ENCODE data around the gene CPNE1. TPM values are rescaled to one million over a fixed set of nuclear protein-coding genes. Genes with fewer than 3 reads are reported as not detected.

CPNE1 gene
- total RNA-seq, 1 experiment from 2014 or later: 505 TPM

GRCh38 chr20:35699957-35700624 lies 35.4 kb upstream of the CPNE1 start:
- no peak for TF ChIP-seq CTCF (IDR thresholded peaks at IDR 0.05; ENCODE audit: unreplicated experiment)
- H3K27me3 Mint-ChIP-seq (ENCODE audit: unreplicated experiment): no peaks in the 10 kb centered on the region
- no peaks in the 10 kb centered on the region for H3K9me3 Mint-ChIP-seq (ENCODE audit: low read depth, unreplicated experiment)
- peak overlapping the region; percentile 90 for H3K4me3 Mint-ChIP-seq (ENCODE audit: low read depth, unreplicated experiment)
- peak overlapping the region; percentile 87 for H3K27ac Mint-ChIP-seq (ENCODE audit: unreplicated experiment)
- DNase-seq: no peak
- CTCF ChIA-PET: no interaction called here
- peaks cover 68% of the 10 kb centered on the region for H3K36me3 Mint-ChIP-seq (ENCODE audit: insufficient read depth, unreplicated experiment)
- intact Hi-C loops (cut with micrococcal nuclease; ENCODE audit: unreplicated experiment): loop anchor here (5.0 kb wide), 1 partner anchor 188 kb away; no protein-coding TSS in a partner anchor
- BruUV-seq (replicated peaks): no TSS peak
- peaks cover 24% of the 10 kb centered on the region for H3K4me1 Mint-ChIP-seq (ENCODE audit: low read depth, unreplicated experiment)

- peak; percentile 91 for DNase-seq
- H3K4me3 Mint-ChIP-seq (ENCODE audit: low read depth, unreplicated experiment): peak within 1 kb of the TSS; percentile 90
- H3K4me1 Mint-ChIP-seq (ENCODE audit: low read depth, unreplicated experiment): peaks cover 24% of the 10 kb centered on the region
- BruUV-seq (replicated peaks): TSS peak; percentile 80
- CTCF ChIA-PET: interaction anchor here (0.6 to 1.0 kb wide), 5 partner anchors 13 to 245 kb away, joined by 3 read pairs; partner anchors contain the start of gene RBM39
- H3K9me3 Mint-ChIP-seq (ENCODE audit: low read depth, unreplicated experiment): no peaks in the 10 kb centered on the region
- H3K27ac Mint-ChIP-seq (ENCODE audit: unreplicated experiment): peak within 1 kb of the TSS; percentile 87
- no peak for TF ChIP-seq CTCF (IDR thresholded peaks at IDR 0.05; ENCODE audit: unreplicated experiment)
- intact Hi-C loops (cut with micrococcal nuclease; ENCODE audit: unreplicated experiment): loop anchor here (5.0 kb wide), 1 partner anchor 187 kb away; no protein-coding TSS in a partner anchor
- no peaks in the 10 kb centered on the region for H3K27me3 Mint-ChIP-seq (ENCODE audit: unreplicated experiment)
- H3K36me3 Mint-ChIP-seq (ENCODE audit: insufficient read depth, unreplicated experiment): peaks cover 60% of the 10 kb centered on the region
Observed at GRCh38 chr20:35699127-35699956, 34.6 kb upstream of the CPNE1 start, which contains the start of the genes NFS1 and ROMO1. Gene NFS1, minus strand, starts transcription at chr20:35699352. Its CDS starts 64 bp downstream, at chr20:35699288. Gene ROMO1, plus strand, starts transcription at chr20:35699405. Its CDS starts 228 bp downstream, at chr20:35699633.

GRCh38 chr20:35698298-35699126 lies 33.8 kb upstream of the CPNE1 start:
- Mint-ChIP-seq H3K9me3 (ENCODE audit: low read depth, unreplicated experiment) (no peaks in the 10 kb centered on the region), H3K4me3 (ENCODE audit: low read depth, unreplicated experiment) (peak overlapping the region; percentile 90), H3K4me1 (ENCODE audit: low read depth, unreplicated experiment) (peaks cover 24% of the 10 kb centered on the region), H3K36me3 (ENCODE audit: insufficient read depth, unreplicated experiment) (peaks cover 53% of the 10 kb centered on the region), H3K27ac (ENCODE audit: unreplicated experiment) (peak overlapping the region; percentile 87), H3K27me3 (ENCODE audit: unreplicated experiment) (no peaks in the 10 kb centered on the region)
- BruUV-seq (replicated peaks): TSS peak; percentile 7
- TF ChIP-seq CTCF (IDR thresholded peaks at IDR 0.05; ENCODE audit: unreplicated experiment): no peak
- intact Hi-C loops (cut with micrococcal nuclease; ENCODE audit: unreplicated experiment): loop anchor here (5.0 kb wide), 1 partner anchor 186 kb away; no protein-coding TSS in a partner anchor
- CTCF ChIA-PET: interaction anchor here (0.6 to 1.0 kb wide), 2 partner anchors 79 to 81 kb away, joined by 3 to 4 read pairs; no protein-coding TSS in a partner anchor
- peak; percentile 33 for DNase-seq

All from Calu3 (cell line).